Raji (cell line): ENCODE data around the gene CEP63.

ENCODE experiments used
- POLR2A ChIP-seq: IDR thresholded peaks from 2 replicates; pipeline ENCODE4 v1.6.1; 2011; ENCODE audit warnings: low read depth, low read length, control low read depth; ENCODE audit not compliant: insufficient read depth

CEP63 gene

GRCh38 chr3:134535186-134535970 lies 49.5 kb downstream of the CEP63 start:
- no peak for TF ChIP-seq POLR2A

- no peak for TF ChIP-seq POLR2A
These were observed 50.9 kb downstream of the CEP63 start for GRCh38 chr3:134536781-134537180.

- TF ChIP-seq POLR2A = no peak
These were observed 56.6 kb downstream of the CEP63 start for GRCh38 chr3:134542287-134542958.

GRCh38 chr3:134543113-134543512 lies 57.3 kb downstream of the CEP63 start:
- no peak for TF ChIP-seq POLR2A

GRCh38 chr3:134544316-134544715 lies 58.5 kb downstream of the CEP63 start:
- TF ChIP-seq POLR2A = no peak

GRCh38 chr3:134545818-134546217 lies 60.0 kb downstream of the CEP63 start:
- no peak for TF ChIP-seq POLR2A

- no peak for TF ChIP-seq POLR2A
These were observed 66.9 kb downstream of the CEP63 start for GRCh38 chr3:134552784-134553183.

- no peak for TF ChIP-seq POLR2A
These were observed 73.7 kb downstream of the CEP63 start for GRCh38 chr3:134559591-134559990.

GRCh38 chr3:134562055-134562454 lies 76.2 kb downstream of the CEP63 start:
- TF ChIP-seq POLR2A = no peak

- TF ChIP-seq POLR2A = no peak
These were observed 77.7 kb downstream of the CEP63 start for GRCh38 chr3:134563601-134564000.

- no peak for TF ChIP-seq POLR2A
These were observed 79.1 kb downstream of the CEP63 start for GRCh38 chr3:134564991-134565390.

- no peak for TF ChIP-seq POLR2A
These were observed 81.7 kb downstream of the CEP63 start for GRCh38 chr3:134567605-134568004.

GRCh38 chr3:134568790-134569189 lies 82.9 kb downstream of the CEP63 start:
- no peak for TF ChIP-seq POLR2A

- TF ChIP-seq POLR2A = no peak
These were observed 90.6 kb downstream of the CEP63 start for GRCh38 chr3:134576426-134576825.

GRCh38 chr3:134576831-134577230 lies 91.0 kb downstream of the CEP63 start:
- no peak for TF ChIP-seq POLR2A

- no peak for TF ChIP-seq POLR2A
These were observed 93.3 kb downstream of the CEP63 start for GRCh38 chr3:134579141-134579665.
